AG04449 (cell line): ENCODE measurements around the gene HBD.

Experiments
- CTCF ChIA-PET: fragments of 350-600 bp; formaldehyde crosslinking; extraction: SDS; loops from one replicate; lab custom pipeline; 2021; ENCODE audit warnings: antibody characterized with exemption; lab: Yijun Ruan, JAX
- POLR2A ChIA-PET: fragments of 400-600, 350-600 bp; formaldehyde crosslinking; extraction: SDS; loops from one replicate; lab custom pipeline; 2020; ENCODE audit warnings: antibody characterized with exemption, inconsistent platforms; lab: Yijun Ruan, JAX
- DNase-seq: peaks from one replicate; pipeline ENCODE4 v3.0.0-alpha.2; 2010; ENCODE audit warnings: low read depth, low spot score
- H3K4me3 ChIP-seq: 2 replicates; pipeline ENCODE4 v1.5.1; 2011; ENCODE audit warnings: low read depth, mild to moderate bottlenecking, control low read depth, low read length
- TF ChIP-seq, protein P1 (sequence below): IDR thresholded peaks from one replicate; pipeline ENCODE4 v1.5.1; 2011; ENCODE audit warnings: mild to moderate bottlenecking, moderate library complexity, low read length, control low read depth, inconsistent platforms; ENCODE audit not compliant: insufficient read depth; ENCODE audit errors: missing control alignments

Gene HBD

DNA sequence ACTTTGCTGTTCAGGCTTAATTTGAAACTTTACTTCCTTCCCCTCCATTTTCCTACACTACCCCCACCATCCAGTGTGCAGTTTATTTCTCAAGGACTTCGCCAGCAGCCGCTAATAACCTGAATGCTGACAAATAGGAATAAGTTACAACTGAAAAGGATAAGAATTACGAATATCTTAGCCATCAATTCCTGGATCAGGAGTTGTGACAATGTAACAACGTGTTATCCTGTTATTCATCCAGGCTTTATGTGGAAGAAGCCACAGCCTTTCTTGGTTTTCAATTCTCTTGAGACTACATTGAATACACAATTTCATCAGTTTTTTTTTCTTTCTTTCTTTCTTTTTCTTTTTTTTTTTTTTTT lies 9.5 kb upstream of the HBD start:
- no peak for DNase-seq
- ChIA-PET CTCF (no interaction called here), POLR2A (no interaction called here)
- H3K4me3 ChIP-seq = no peak overlapping the region
- TF ChIP-seq, protein P1, sequence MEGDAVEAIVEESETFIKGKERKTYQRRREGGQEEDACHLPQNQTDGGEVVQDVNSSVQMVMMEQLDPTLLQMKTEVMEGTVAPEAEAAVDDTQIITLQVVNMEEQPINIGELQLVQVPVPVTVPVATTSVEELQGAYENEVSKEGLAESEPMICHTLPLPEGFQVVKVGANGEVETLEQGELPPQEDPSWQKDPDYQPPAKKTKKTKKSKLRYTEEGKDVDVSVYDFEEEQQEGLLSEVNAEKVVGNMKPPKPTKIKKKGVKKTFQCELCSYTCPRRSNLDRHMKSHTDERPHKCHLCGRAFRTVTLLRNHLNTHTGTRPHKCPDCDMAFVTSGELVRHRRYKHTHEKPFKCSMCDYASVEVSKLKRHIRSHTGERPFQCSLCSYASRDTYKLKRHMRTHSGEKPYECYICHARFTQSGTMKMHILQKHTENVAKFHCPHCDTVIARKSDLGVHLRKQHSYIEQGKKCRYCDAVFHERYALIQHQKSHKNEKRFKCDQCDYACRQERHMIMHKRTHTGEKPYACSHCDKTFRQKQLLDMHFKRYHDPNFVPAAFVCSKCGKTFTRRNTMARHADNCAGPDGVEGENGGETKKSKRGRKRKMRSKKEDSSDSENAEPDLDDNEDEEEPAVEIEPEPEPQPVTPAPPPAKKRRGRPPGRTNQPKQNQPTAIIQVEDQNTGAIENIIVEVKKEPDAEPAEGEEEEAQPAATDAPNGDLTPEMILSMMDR = no peak

DNA sequence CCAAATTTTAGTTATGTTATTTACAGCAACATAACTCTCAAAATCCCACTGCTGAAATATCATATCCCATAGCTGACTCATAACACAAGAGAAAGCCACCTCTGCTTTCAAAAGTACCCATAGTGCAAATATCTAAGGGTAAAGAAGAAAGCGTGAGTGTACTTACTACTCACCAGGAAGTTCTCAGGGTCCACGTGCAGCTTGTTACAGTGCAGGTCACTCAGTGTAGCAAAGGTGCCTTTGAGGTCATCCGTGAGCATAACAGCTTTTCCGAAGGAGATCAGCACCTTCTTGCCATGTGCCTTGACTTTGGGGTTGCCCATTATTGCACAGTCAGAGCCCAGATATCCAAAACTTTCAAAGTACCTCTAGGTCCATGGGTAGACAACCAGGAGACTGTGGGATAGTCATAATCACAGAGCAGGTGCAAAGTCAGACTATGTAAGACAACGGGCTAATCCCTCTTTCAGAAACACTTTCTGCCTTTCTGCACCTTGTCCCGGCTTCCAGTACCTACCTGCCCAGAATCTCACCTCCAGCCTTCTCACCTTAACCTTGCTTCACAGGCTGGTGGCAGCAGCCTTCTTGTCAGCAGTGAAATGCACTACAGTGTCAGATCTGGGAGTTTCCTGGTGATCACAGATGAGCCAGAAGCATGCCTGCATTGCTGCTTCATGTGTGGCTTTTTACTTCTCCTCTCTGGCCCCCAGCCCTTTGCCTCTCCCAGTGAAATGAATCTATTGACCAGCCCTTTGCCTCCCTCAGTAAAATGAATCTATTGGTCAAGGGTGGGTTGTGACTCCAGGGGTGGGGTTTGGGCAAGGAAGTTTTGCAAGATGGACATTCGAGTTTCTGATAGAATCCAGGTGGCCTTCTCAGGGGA lies 8.9 kb upstream of the HBD start:
- H3K4me3 ChIP-seq = no peak overlapping the region
- ChIA-PET CTCF (no interaction called here), POLR2A (no interaction called here)
- DNase-seq = no peak
- TF ChIP-seq, protein P1 = no peak

GRCh38 chr11:5242208-5242607 lies 7.9 kb upstream of the HBD start:
- CTCF ChIA-PET = no interaction called here
- TF ChIP-seq, protein P1 = no peak

DNA sequence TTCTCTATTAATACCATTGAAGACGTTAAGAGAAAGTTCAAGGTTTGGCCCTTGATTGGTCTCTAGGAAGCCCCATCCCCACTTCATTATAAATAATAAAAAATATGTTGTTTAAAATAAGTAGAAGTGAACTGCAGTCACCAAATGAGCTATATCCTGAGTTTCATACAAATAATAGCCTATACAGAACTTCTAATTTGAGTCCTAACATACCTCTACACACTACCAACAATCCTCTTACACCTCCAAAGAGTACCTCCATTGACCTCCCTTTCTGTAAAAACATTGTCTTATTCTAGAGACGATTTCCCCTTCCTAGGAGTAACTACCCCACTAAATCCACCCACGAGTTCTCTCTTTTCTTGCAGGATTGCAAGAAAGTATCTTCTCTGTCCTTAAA lies 7.2 kb upstream of the HBD start:
- TF ChIP-seq, protein P1 = no peak
- POLR2A ChIA-PET = no interaction called here
- no peak for DNase-seq
- CTCF ChIA-PET = interaction anchor here (0.9 kb wide), 1 partner anchor 31 kb away, joined by 3 read pairs; no protein-coding TSS in a partner anchor
- no peak overlapping the region for H3K4me3 ChIP-seq

More at GRCh38 chr11:5242208-5242607, 7.9 kb upstream of the HBD start:
- POLR2A ChIA-PET = no interaction called here
- no peak overlapping the region for H3K4me3 ChIP-seq
- no peak for DNase-seq

DNA sequence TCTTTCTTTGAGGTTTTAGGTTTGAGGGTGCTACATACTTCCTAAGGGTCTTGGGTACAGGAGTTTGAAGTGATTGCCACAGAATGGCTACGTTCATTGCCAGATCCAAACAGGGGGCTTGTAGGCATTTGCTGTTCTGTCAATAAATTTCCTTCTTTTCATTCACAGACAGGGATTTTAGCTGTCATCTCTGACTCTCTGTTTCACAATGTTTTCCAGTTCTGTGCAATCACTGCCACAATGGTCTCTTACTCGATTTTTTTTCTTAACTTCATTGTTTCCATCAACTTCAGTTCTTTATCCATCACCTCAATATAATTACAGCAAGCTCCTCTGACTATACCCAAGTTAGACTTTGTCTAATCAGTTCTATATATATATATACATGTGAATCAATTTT lies 6.2 kb upstream of the HBD start:
- ChIA-PET POLR2A (no interaction called here), CTCF (interaction anchor here (0.9 kb wide), 1 partner anchor 30 kb away, joined by 3 read pairs; no protein-coding TSS in a partner anchor)
- TF ChIP-seq, protein P1 = no peak
- H3K4me3 ChIP-seq = no peak overlapping the region
- no peak for DNase-seq

DNA sequence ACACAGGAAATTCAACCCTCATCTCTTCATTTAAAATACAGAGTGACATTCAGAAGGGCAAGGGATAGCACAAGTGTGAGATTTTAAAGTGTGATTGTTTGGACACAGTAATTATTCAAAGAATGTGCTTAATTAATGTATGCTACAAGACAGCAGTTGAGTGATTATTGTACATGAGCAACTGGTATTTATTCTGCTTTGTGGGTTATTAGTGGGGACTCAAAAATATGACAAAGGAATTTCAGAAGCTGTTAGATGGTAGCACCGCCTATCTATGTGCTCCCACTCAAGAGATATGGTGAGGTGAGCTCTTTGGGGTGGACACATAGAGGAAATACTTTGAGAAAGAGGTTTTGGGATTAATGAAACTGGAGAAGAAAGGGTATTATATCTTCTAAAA lies 5.8 kb upstream of the HBD start:
- ChIA-PET CTCF (no interaction called here), POLR2A (no interaction called here)
- TF ChIP-seq, protein P1 = no peak

More for the DNA sequence above, 5.8 kb upstream of the HBD start:
- DNase-seq = no peak
- H3K4me3 ChIP-seq = no peak overlapping the region
